ENCODE measurements around the gene NPS. TPM values are rescaled to one million over a fixed set of nuclear protein-coding genes. Genes with fewer than 3 reads are reported as not detected.

The NPS gene
- total RNA-seq, 1 experiment from 2014 or later, result not detected

DNA sequence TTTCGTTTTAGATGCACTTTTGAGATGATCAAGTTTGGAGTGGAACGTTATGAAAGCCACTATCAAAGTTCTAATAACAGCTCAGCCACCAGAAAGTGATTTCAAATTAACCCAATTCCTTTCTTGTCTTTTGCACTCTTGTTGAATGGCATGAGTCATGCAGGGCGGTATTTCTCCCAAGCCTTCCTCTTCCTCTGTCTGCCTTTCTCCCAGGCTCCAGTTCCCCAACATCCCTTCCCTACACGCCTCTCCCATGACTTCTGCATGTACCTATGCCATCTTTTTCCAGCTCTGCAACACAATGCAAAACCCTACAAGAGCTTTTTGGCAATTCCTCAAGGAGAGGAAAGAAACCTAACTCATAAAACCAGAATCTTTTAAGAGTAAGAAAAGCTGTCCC is 21.8 kb upstream of the NPS start:
- H3K27me3 ChIP-seq (replicated peaks; ENCODE audit: control insufficient read depth, insufficient read depth, low read length), result no peaks in the 10 kb centered on the region
- ChIA-PET CTCF (no interaction called here), POLR2A (no interaction called here)
- no peak overlapping the region for H3K4me3 ChIP-seq (ENCODE audit: low read depth, low read length)
- no peak for DNase-seq
- H3K9me3 ChIP-seq, result no peaks in the 10 kb centered on the region
- Mint-ChIP-seq H3K4me3 (ENCODE audit: unreplicated experiment) (no peak overlapping the region), H3K36me3 (ENCODE audit: insufficient read depth, unreplicated experiment) (no peaks in the 10 kb centered on the region), H3K9me3 (ENCODE audit: unreplicated experiment) (no peaks in the 10 kb centered on the region), H3K27ac (ENCODE audit: unreplicated experiment) (no peak overlapping the region), H3K4me1 (ENCODE audit: low read depth, unreplicated experiment) (no peaks in the 10 kb centered on the region), H3K27me3 (ENCODE audit: insufficient read depth, unreplicated experiment) (peaks cover 33% of the 10 kb centered on the region)
- TF ChIP-seq, protein P1, sequence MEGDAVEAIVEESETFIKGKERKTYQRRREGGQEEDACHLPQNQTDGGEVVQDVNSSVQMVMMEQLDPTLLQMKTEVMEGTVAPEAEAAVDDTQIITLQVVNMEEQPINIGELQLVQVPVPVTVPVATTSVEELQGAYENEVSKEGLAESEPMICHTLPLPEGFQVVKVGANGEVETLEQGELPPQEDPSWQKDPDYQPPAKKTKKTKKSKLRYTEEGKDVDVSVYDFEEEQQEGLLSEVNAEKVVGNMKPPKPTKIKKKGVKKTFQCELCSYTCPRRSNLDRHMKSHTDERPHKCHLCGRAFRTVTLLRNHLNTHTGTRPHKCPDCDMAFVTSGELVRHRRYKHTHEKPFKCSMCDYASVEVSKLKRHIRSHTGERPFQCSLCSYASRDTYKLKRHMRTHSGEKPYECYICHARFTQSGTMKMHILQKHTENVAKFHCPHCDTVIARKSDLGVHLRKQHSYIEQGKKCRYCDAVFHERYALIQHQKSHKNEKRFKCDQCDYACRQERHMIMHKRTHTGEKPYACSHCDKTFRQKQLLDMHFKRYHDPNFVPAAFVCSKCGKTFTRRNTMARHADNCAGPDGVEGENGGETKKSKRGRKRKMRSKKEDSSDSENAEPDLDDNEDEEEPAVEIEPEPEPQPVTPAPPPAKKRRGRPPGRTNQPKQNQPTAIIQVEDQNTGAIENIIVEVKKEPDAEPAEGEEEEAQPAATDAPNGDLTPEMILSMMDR (IDR thresholded peaks at IDR 0.05; ENCODE audit: insufficient read depth in 1 of 2, low read depth in 1 of 2, low read length in 1 of 2, severe bottlenecking in 1 of 2, unreplicated experiment in 1 of 2), result no peak
- no peaks in the 10 kb centered on the region for H3K36me3 ChIP-seq (ENCODE audit: control insufficient read depth, insufficient read depth, low read length)
- BruUV-seq (replicated peaks), result no TSS peak
- intact Hi-C loops (cut with micrococcal nuclease; ENCODE audit: unreplicated experiment), result no loop called here
- no peaks in the 10 kb centered on the region for H3K4me1 ChIP-seq

DNA sequence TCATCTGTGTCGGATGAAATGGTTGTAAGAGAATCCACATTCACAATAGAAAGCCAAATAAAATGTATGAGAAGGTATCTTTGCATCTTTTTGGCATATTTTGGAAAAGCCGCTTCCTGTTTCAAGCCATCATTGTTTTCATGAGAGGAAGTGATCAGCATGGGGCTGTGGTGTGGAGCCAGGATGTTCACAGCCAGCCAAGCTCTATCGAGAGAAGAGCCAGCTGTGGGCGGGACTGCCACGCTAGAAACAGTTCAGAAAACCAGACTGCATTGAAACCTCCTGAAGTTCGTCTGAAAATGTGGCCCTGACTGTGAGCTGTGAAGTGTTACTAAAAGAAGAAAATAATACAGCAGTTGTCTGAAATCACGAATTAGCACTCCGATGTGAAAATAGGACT is 21.2 kb upstream of the NPS start:
- Mint-ChIP-seq H3K27ac (ENCODE audit: unreplicated experiment) (no peak overlapping the region), H3K27me3 (ENCODE audit: insufficient read depth, unreplicated experiment) (peaks cover 29% of the 10 kb centered on the region), H3K9me3 (ENCODE audit: unreplicated experiment) (no peaks in the 10 kb centered on the region), H3K4me3 (ENCODE audit: unreplicated experiment) (no peak overlapping the region), H3K4me1 (ENCODE audit: low read depth, unreplicated experiment) (no peaks in the 10 kb centered on the region), H3K36me3 (ENCODE audit: insufficient read depth, unreplicated experiment) (no peaks in the 10 kb centered on the region)
- Histone ChIP-seq H3K36me3 (ENCODE audit: control insufficient read depth, insufficient read depth, low read length) (no peaks in the 10 kb centered on the region), H3K27me3 (replicated peaks; ENCODE audit: control insufficient read depth, insufficient read depth, low read length) (no peaks in the 10 kb centered on the region), H3K4me3 (ENCODE audit: low read depth, low read length) (no peak overlapping the region), H3K9me3 (no peaks in the 10 kb centered on the region), H3K4me1 (no peaks in the 10 kb centered on the region)
- TF ChIP-seq, protein P1 (IDR thresholded peaks at IDR 0.05; ENCODE audit: insufficient read depth in 1 of 2, low read depth in 1 of 2, low read length in 1 of 2, severe bottlenecking in 1 of 2, unreplicated experiment in 1 of 2), result no peak
- CTCF ChIA-PET, result no interaction called here
- intact Hi-C loops (cut with micrococcal nuclease; ENCODE audit: unreplicated experiment), result no loop called here
- POLR2A ChIA-PET, result no interaction called here
- no TSS peak for BruUV-seq (replicated peaks)
- DNase-seq, result no peak

DNA sequence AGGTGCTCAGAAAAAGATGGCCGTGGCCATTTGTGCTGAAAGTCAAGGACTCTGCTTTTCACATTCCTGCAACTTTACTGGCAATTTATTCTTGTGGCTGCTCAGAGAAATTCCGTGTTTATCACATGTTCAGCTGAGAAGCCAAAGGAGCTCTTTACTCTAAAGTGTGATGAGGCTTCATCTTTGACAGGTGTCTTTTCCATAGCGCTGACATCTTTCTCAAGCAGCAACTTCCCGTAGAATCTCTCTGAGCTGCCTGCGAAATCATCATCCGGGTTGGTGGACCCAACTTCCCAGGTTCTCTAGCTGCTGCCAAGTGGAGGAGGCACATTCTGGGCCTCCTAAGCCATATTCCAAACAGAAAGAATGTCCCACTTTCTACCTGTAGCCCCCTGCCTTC is 16.9 kb upstream of the NPS start:
- H3K9me3 ChIP-seq, result no peaks in the 10 kb centered on the region
- ChIA-PET POLR2A (no interaction called here), CTCF (no interaction called here)
- Mint-ChIP-seq H3K4me1 (ENCODE audit: low read depth, unreplicated experiment) (no peaks in the 10 kb centered on the region), H3K27ac (ENCODE audit: unreplicated experiment) (no peak overlapping the region), H3K27me3 (ENCODE audit: insufficient read depth, unreplicated experiment) (peaks cover 17% of the 10 kb centered on the region), H3K4me3 (ENCODE audit: unreplicated experiment) (no peak overlapping the region), H3K36me3 (ENCODE audit: insufficient read depth, unreplicated experiment) (no peaks in the 10 kb centered on the region), H3K9me3 (ENCODE audit: unreplicated experiment) (no peaks in the 10 kb centered on the region)
- no TSS peak for BruUV-seq (replicated peaks)
- no peak for DNase-seq
- no peaks in the 10 kb centered on the region for H3K4me1 ChIP-seq
- TF ChIP-seq, protein P1 (IDR thresholded peaks at IDR 0.05; ENCODE audit: insufficient read depth in 1 of 2, low read depth in 1 of 2, low read length in 1 of 2, severe bottlenecking in 1 of 2, unreplicated experiment in 1 of 2), result no peak
- H3K27me3 ChIP-seq (replicated peaks; ENCODE audit: control insufficient read depth, insufficient read depth, low read length), result no peaks in the 10 kb centered on the region
- no peak overlapping the region for H3K4me3 ChIP-seq (ENCODE audit: low read depth, low read length)
- intact Hi-C loops (cut with micrococcal nuclease; ENCODE audit: unreplicated experiment), result no loop called here
- H3K36me3 ChIP-seq (ENCODE audit: control insufficient read depth, insufficient read depth, low read length), result no peaks in the 10 kb centered on the region

All from Caco-2 (cell line).